Measurements from ENCODE around the gene ZNF319.

Gene ZNF319

DNA sequence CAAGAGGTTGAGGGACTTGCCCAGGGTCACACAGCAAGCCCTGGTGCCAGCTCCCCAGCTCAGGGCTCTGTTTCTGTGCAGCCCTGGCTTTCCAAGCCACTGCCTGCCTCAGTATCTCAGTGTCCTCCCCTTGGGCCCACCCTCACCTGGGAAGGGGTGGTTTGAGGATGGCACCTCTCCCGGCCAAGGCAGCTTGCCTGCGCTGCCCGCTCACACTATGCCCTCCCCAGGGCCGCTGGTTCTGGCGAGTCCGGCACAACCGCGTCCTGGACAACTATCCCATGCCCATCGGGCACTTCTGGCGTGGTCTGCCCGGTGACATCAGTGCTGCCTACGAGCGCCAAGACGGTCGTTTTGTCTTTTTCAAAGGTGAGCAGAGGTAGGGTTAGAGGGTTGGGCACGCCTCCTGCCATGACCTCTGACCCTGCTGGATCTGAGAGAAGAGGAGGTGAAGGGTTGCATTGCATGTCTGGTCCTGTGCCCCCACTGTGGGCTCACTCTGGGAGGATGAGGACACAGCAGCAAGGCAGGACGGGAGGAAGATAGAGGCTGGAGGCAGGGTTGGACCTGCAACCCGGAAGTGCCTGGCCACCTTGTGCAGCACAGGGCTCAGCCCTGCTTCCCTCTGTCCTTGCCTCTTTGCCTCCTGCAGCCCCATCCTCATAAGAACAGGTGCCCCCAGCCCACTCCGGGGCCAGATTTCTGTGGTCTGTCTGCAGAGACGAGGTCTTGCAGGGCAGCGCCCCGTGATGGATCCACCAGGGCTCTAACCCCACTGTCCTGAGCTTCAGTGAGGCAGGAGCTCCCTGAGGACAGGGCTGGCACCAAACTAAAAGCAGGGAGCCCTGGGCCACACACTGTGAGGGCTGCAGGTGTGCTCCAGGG lies 41.8 kb upstream of the ZNF319 start:
- DNase-seq (ENCODE audit: low read depth, low spot score): no peak
- ChIA-PET POLR2A (no interaction called here), CTCF (no interaction called here)
- H3K4me3 ChIP-seq (ENCODE audit: low read depth, low read length): no peak overlapping the region
- TF ChIP-seq, protein P1, sequence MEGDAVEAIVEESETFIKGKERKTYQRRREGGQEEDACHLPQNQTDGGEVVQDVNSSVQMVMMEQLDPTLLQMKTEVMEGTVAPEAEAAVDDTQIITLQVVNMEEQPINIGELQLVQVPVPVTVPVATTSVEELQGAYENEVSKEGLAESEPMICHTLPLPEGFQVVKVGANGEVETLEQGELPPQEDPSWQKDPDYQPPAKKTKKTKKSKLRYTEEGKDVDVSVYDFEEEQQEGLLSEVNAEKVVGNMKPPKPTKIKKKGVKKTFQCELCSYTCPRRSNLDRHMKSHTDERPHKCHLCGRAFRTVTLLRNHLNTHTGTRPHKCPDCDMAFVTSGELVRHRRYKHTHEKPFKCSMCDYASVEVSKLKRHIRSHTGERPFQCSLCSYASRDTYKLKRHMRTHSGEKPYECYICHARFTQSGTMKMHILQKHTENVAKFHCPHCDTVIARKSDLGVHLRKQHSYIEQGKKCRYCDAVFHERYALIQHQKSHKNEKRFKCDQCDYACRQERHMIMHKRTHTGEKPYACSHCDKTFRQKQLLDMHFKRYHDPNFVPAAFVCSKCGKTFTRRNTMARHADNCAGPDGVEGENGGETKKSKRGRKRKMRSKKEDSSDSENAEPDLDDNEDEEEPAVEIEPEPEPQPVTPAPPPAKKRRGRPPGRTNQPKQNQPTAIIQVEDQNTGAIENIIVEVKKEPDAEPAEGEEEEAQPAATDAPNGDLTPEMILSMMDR (IDR thresholded peaks at IDR 0.05; ENCODE audit: insufficient read depth, low read length, missing control alignments): no peak

DNA sequence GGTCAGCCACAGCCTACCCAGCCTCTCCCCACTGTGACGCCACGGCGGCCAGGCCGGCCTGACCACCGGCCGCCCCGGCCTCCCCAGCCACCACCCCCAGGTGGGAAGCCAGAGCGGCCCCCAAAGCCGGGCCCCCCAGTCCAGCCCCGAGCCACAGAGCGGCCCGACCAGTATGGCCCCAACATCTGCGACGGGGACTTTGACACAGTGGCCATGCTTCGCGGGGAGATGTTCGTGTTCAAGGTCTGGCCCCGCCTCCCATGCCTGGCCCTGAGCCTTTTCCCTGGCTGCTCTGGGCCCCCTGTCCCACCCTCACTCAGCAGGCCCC lies 41.1 kb upstream of the ZNF319 start:
- ChIA-PET CTCF (no interaction called here), POLR2A (no interaction called here)
- DNase-seq (ENCODE audit: low read depth, low spot score): no peak
- TF ChIP-seq, protein P1 (IDR thresholded peaks at IDR 0.05; ENCODE audit: insufficient read depth, low read length, missing control alignments): no peak
- H3K4me3 ChIP-seq (ENCODE audit: low read depth, low read length): no peak overlapping the region

DNA sequence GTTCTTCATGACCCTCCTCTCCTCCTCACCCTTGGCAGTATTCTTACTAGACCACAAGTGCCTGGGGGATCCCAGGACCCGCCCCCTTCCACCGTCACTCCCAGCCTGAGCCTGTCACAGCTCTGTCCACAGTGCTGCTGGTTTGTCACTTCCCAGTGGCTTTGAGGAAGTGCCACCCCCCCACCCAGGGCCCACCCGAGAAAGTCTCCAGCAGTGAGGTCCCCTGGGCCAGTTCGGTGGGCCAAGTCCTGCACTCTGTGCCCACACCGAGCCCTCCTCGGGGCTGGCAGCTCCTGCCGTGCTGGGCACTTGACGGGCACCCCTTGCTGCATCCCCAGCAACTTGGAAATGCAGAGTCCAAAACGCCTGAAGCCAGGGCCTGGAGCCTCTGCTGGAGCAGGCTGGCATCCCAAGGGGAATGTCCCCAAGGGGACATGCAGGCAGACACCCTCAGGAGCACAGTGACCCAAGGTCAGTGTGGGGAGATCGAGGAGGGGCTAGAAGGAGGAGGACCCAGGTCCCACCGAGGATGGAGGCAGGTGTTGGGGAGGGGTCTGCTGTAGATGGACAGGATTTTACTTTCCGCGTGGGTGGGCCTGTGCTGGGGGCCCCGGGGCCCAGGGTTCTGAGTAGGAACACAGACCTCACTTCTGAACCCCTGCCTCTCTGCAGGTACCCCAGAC lies 40.6 kb upstream of the ZNF319 start:
- no peak for DNase-seq (ENCODE audit: low read depth, low spot score)
- TF ChIP-seq, protein P1 (IDR thresholded peaks at IDR 0.05; ENCODE audit: insufficient read depth, low read length, missing control alignments): no peak
- POLR2A ChIA-PET: no interaction called here
- H3K4me3 ChIP-seq (ENCODE audit: low read depth, low read length): no peak overlapping the region
- CTCF ChIA-PET: interaction anchor here (0.6 kb wide), 1 partner anchor 521 kb away, joined by 3 read pairs; no protein-coding TSS in a partner anchor

DNA sequence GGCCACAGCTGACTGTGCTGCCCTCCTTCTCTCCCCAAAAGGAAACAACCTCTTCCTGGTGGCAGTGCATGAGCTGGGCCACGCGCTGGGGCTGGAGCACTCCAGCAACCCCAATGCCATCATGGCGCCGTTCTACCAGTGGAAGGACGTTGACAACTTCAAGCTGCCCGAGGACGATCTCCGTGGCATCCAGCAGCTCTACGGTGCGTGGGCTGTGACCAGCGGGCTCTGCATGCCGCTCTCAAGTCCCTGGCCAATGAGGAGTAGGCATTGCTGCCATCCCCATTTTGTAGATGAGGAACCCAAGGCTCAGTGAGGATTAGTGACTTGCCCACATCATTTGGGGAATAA lies 40.0 kb upstream of the ZNF319 start:
- ChIA-PET POLR2A (no interaction called here), CTCF (interaction anchor here (0.6 to 0.8 kb wide), 2 partner anchors 14 to 521 kb away, joined by 3 read pairs; no protein-coding TSS in a partner anchor)
- no peak for DNase-seq (ENCODE audit: low read depth, low spot score)
- TF ChIP-seq, protein P1 (IDR thresholded peaks at IDR 0.05; ENCODE audit: insufficient read depth, low read length, missing control alignments): no peak
- no peak overlapping the region for H3K4me3 ChIP-seq (ENCODE audit: low read depth, low read length)

DNA sequence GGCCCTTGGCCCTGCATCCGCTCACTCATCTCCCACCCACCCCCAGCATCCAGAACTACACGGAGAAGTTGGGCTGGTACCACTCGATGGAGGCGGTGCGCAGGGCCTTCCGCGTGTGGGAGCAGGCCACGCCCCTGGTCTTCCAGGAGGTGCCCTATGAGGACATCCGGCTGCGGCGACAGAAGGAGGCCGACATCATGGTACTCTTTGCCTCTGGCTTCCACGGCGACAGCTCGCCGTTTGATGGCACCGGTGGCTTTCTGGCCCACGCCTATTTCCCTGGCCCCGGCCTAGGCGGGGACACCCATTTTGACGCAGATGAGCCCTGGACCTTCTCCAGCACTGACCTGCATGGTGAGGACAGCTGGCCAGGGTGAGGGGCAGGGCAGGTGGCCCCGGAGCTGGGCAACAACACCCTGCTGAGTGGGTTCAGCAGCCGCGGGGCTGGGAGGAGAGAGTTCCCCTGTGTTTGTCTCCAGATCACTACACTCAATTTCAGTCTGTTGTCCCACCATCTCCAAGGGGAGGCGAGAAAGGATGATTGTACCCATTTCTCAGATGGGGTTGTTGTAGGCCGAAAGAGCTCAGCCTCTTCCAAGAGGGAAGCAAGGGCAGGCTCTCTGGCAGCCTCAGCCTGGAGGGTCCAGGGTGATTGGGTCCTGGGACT lies 39.5 kb upstream of the ZNF319 start:
- ChIA-PET CTCF (interaction anchor here (0.8 kb wide), 1 partner anchor 13 kb away, joined by 3 read pairs; no protein-coding TSS in a partner anchor), POLR2A (no interaction called here)
- TF ChIP-seq, protein P1 (IDR thresholded peaks at IDR 0.05; ENCODE audit: insufficient read depth, low read length, missing control alignments): no peak
- DNase-seq (ENCODE audit: low read depth, low spot score): no peak
- H3K4me3 ChIP-seq (ENCODE audit: low read depth, low read length): no peak overlapping the region

DNA sequence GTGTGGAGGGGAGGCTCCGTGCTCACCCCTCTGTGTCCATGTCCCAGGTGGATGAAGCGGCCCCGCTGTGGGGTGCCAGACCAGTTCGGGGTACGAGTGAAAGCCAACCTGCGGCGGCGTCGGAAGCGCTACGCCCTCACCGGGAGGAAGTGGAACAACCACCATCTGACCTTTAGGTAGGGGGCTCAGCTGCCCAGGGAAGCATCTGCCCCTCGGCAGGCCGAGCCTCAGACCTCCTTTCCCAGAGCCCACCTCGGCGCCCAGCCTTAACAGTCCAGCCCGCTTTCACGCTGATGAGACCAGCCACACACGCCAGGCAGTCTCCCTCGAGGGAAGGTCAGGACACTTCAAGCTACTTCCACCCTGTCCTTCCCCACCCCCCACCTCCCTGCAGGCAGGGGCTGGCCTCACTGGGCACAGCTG lies 37.8 kb upstream of the ZNF319 start:
- CTCF ChIA-PET: interaction anchor here (1.4 kb wide), 1 partner anchor 11 kb away, joined by 3 read pairs; no protein-coding TSS in a partner anchor
- no peak for DNase-seq (ENCODE audit: low read depth, low spot score)

More for the DNA sequence above, 37.8 kb upstream of the ZNF319 start:
- TF ChIP-seq, protein P1 (IDR thresholded peaks at IDR 0.05; ENCODE audit: insufficient read depth, low read length, missing control alignments): no peak
- POLR2A ChIA-PET: no interaction called here
- no peak overlapping the region for H3K4me3 ChIP-seq (ENCODE audit: low read depth, low read length)

All from AG04449 (cell line).